Measurements from ENCODE around the gene KLHDC3. TPM values are rescaled to one million over a fixed set of nuclear protein-coding genes. Genes with fewer than 3 reads are reported as not detected.

KLHDC3 gene
- total and polyA plus RNA-seq, 2 of the 13 experiments (the other 11 are each of a cell fraction or from before 2014, with no cell fraction given) = 78.3 to 91.5 TPM

DNA sequence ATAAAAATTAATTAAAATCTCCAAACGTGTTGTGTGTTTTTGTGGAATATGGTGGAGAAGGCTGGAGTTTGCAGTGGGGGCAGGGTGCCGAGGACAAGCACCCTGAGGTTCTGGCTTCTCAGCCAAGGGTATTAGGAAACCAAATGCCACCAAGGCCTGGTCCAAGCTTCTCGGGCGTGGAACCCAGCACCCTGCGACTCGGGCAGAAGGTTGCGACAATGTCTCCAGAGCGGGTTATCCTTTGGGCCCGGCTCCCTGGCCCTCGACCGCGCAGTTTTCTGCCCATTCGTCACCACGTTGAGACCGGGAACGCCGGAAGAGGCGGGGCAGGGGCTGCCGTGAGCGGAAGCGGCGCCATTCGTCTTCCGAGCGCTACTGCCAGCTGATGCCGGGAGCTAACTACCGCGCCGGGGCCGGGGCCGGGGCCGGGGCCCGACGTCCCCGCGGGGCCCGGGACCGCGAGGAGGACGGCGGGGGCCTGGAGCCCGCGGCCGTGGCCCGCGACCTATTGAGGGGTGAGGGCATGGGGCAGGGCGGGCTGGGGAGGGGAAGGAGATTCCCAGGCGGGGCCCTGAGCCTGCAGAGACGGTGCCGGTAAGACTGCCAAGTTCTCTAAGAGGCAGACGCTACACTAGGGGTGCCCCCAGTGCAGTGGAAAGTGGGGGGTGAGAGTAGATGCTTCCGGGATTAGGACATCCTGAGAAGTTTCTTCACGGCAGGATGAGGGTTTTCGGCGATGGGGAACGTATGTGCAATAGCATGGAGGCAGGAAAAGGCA lies 7.4 kb downstream of the KLHDC3 start, which contains the start of gene RRP36 (continued):
- TF ChIP-seq, protein P1, sequence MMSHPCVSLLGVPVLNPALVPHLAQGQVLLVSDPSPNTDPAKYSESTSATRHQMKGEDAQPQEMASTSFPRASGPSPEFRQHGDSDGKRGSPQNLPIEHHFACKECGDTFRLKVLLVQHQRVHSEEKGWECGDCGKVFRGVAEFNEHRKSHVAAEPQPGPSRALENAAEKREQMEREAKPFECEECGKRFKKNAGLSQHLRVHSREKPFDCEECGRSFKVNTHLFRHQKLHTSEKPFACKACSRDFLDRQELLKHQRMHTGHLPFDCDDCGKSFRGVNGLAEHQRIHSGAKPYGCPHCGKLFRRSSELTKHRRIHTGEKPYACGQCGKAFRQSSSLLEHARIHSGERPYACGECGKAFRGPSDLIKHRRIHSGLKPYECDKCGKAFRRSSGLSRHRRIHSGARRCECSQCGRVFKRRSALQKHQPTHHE (CRISPR knock-in tag; IDR thresholded peaks at IDR 0.05; ENCODE audit: borderline replicate concordance) = peak; percentile 52; the same call in 1 of the 2 replicates
- TF ChIP-seq, protein P2, sequence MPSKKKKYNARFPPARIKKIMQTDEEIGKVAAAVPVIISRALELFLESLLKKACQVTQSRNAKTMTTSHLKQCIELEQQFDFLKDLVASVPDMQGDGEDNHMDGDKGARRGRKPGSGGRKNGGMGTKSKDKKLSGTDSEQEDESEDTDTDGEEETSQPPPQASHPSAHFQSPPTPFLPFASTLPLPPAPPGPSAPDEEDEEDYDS (CRISPR knock-in tag; IDR thresholded peaks at IDR 0.05) = peak; percentile 54; the same call in 1 of the 2 replicates
- TF ChIP-seq ARID2 (CRISPR knock-in tag; IDR thresholded peaks at IDR 0.05; ENCODE audit: borderline replicate concordance) = peak; percentile 61; the same call in 1 of the 2 replicates
- TF ChIP-seq ZNF343 (CRISPR knock-in tag; IDR thresholded peaks at IDR 0.05) = no peak; the same call in 1 of the 2 replicates
- TF ChIP-seq, protein P3, sequence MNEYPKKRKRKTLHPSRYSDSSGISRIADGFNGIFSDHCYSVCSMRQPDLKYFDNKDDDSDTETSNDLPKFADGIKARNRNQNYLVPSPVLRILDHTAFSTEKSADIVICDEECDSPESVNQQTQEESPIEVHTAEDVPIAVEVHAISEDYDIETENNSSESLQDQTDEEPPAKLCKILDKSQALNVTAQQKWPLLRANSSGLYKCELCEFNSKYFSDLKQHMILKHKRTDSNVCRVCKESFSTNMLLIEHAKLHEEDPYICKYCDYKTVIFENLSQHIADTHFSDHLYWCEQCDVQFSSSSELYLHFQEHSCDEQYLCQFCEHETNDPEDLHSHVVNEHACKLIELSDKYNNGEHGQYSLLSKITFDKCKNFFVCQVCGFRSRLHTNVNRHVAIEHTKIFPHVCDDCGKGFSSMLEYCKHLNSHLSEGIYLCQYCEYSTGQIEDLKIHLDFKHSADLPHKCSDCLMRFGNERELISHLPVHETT (CRISPR knock-in tag; conservative IDR thresholded peaks at IDR 0.05) = 0 out of 2 replicates have a peak, but pooled peaks have one; percentile 42
- TF ChIP-seq ZNF550 (CRISPR knock-in tag; IDR thresholded peaks at IDR 0.05; ENCODE audit: borderline replicate concordance) = no peak
- no peak for TF ChIP-seq PCBP1 (IDR thresholded peaks at IDR 0.05; ENCODE audit: borderline replicate concordance, low read depth, low read length)
- TF ChIP-seq ZNF234 (CRISPR knock-in tag; conservative IDR thresholded peaks at IDR 0.05) = no peak
- TF ChIP-seq SCMH1 (CRISPR knock-in tag; IDR thresholded peaks at IDR 0.05; ENCODE audit: borderline replicate concordance) = no peak
- TF ChIP-seq, protein P4, sequence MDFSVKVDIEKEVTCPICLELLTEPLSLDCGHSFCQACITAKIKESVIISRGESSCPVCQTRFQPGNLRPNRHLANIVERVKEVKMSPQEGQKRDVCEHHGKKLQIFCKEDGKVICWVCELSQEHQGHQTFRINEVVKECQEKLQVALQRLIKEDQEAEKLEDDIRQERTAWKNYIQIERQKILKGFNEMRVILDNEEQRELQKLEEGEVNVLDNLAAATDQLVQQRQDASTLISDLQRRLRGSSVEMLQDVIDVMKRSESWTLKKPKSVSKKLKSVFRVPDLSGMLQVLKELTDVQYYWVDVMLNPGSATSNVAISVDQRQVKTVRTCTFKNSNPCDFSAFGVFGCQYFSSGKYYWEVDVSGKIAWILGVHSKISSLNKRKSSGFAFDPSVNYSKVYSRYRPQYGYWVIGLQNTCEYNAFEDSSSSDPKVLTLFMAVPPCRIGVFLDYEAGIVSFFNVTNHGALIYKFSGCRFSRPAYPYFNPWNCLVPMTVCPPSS (IDR thresholded peaks at IDR 0.05) = no peak
- 0 out of 2 replicates have a peak, but pooled peaks have one; percentile 69 for TF ChIP-seq ZNF20 (CRISPR knock-in tag; IDR thresholded peaks at IDR 0.05)
- TF ChIP-seq JUNB (CRISPR knock-in tag; IDR thresholded peaks at IDR 0.05; ENCODE audit: borderline replicate concordance) = no peak
- peak; percentile 84 for TF ChIP-seq PHF20 (CRISPR knock-in tag; IDR thresholded peaks at IDR 0.05)
- TF ChIP-seq KLF11 (CRISPR knock-in tag; IDR thresholded peaks at IDR 0.05) = peak; percentile 88
- TF ChIP-seq FOXC1 (CRISPR knock-in tag; IDR thresholded peaks at IDR 0.05; ENCODE audit: borderline replicate concordance) = peak; percentile 59; the same call in 1 of the 2 replicates
- TF ChIP-seq ZNF333 (CRISPR knock-in tag; IDR thresholded peaks at IDR 0.05; ENCODE audit: borderline replicate concordance) = peak; percentile 86
- peak; percentile 83 to 87 for TF ChIP-seq POLR2A (IDR thresholded peaks at IDR 0.05; ENCODE audit: insufficient read depth in 1 of 2, low read depth in 2 of 2, low read length in 2 of 2)
- peak; percentile 78 for TF ChIP-seq RBM22 (optimal IDR thresholded peaks at IDR 0.05; ENCODE audit: low read length)
- TF ChIP-seq, protein P5, sequence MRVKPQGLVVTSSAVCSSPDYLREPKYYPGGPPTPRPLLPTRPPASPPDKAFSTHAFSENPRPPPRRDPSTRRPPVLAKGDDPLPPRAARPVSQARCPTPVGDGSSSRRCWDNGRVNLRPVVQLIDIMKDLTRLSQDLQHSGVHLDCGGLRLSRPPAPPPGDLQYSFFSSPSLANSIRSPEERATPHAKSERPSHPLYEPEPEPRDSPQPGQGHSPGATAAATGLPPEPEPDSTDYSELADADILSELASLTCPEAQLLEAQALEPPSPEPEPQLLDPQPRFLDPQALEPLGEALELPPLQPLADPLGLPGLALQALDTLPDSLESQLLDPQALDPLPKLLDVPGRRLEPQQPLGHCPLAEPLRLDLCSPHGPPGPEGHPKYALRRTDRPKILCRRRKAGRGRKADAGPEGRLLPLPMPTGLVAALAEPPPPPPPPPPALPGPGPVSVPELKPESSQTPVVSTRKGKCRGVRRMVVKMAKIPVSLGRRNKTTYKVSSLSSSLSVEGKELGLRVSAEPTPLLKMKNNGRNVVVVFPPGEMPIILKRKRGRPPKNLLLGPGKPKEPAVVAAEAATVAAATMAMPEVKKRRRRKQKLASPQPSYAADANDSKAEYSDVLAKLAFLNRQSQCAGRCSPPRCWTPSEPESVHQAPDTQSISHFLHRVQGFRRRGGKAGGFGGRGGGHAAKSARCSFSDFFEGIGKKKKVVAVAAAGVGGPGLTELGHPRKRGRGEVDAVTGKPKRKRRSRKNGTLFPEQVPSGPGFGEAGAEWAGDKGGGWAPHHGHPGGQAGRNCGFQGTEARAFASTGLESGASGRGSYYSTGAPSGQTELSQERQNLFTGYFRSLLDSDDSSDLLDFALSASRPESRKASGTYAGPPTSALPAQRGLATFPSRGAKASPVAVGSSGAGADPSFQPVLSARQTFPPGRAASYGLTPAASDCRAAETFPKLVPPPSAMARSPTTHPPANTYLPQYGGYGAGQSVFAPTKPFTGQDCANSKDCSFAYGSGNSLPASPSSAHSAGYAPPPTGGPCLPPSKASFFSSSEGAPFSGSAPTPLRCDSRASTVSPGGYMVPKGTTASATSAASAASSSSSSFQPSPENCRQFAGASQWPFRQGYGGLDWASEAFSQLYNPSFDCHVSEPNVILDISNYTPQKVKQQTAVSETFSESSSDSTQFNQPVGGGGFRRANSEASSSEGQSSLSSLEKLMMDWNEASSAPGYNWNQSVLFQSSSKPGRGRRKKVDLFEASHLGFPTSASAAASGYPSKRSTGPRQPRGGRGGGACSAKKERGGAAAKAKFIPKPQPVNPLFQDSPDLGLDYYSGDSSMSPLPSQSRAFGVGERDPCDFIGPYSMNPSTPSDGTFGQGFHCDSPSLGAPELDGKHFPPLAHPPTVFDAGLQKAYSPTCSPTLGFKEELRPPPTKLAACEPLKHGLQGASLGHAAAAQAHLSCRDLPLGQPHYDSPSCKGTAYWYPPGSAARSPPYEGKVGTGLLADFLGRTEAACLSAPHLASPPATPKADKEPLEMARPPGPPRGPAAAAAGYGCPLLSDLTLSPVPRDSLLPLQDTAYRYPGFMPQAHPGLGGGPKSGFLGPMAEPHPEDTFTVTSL (CRISPR knock-in tag; IDR thresholded peaks at IDR 0.05; ENCODE audit: borderline replicate concordance) = no peak
